ENCODE measurements around the gene FANCC. TPM values are rescaled to one million over a fixed set of nuclear protein-coding genes. Genes with fewer than 3 reads are reported as not detected.

The FANCC gene
- total RNA-seq, 1 donor from 2014 or later = 7.9 TPM

GRCh38 chr9:95129476-95130291, 187.8 kb downstream of the FANCC start:
- H2AFZ ChIP-seq (ENCODE audit: low read depth, low read length) = no peak overlapping the region
- H3K9me3 ChIP-seq (ENCODE audit: insufficient read depth, low read depth, low read length) = no peaks in the 10 kb centered on the region
- FAIRE-seq (no peak), DNase-seq (ENCODE audit: low read depth) (no peak)
- H3K36me3 Mint-ChIP-seq (ENCODE audit: low read depth, unreplicated experiment) = no peaks in the 10 kb centered on the region
- H3K9me3 Mint-ChIP-seq (ENCODE audit: unreplicated experiment) = no peaks in the 10 kb centered on the region
- TF ChIP-seq EZH2 (IDR thresholded peaks at IDR 0.05; ENCODE audit: insufficient read depth, low read length) = no peak
- TF ChIP-seq, protein P1, sequence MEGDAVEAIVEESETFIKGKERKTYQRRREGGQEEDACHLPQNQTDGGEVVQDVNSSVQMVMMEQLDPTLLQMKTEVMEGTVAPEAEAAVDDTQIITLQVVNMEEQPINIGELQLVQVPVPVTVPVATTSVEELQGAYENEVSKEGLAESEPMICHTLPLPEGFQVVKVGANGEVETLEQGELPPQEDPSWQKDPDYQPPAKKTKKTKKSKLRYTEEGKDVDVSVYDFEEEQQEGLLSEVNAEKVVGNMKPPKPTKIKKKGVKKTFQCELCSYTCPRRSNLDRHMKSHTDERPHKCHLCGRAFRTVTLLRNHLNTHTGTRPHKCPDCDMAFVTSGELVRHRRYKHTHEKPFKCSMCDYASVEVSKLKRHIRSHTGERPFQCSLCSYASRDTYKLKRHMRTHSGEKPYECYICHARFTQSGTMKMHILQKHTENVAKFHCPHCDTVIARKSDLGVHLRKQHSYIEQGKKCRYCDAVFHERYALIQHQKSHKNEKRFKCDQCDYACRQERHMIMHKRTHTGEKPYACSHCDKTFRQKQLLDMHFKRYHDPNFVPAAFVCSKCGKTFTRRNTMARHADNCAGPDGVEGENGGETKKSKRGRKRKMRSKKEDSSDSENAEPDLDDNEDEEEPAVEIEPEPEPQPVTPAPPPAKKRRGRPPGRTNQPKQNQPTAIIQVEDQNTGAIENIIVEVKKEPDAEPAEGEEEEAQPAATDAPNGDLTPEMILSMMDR (IDR thresholded peaks at IDR 0.05; ENCODE audit: insufficient read depth, low read depth, low read length) = no peak
- H3K27me3 Mint-ChIP-seq (ENCODE audit: low read depth, unreplicated experiment) = no peaks in the 10 kb centered on the region
- H3K9ac ChIP-seq (ENCODE audit: low read length) = no peak overlapping the region
- H3K4me3 ChIP-seq (ENCODE audit: insufficient read depth, low read depth, low read length) = no peak overlapping the region
- H3K4me2 ChIP-seq (ENCODE audit: low read length) = no peak overlapping the region
- H3K4me1 Mint-ChIP-seq (ENCODE audit: low read depth, unreplicated experiment) = peaks cover 18% of the 10 kb centered on the region
- peak overlapping the region; percentile 21 for H3K27ac Mint-ChIP-seq (ENCODE audit: unreplicated experiment)
- H3K27me3 ChIP-seq (ENCODE audit: insufficient read depth, low read length) = no peaks in the 10 kb centered on the region
- no peak overlapping the region for H3K27ac ChIP-seq (ENCODE audit: low read depth, low read length)
- no peak overlapping the region for H3K4me3 Mint-ChIP-seq (ENCODE audit: unreplicated experiment)
- H4K20me1 ChIP-seq (ENCODE audit: insufficient read depth, low read length) = no peaks in the 10 kb centered on the region
- H3K4me1 ChIP-seq (ENCODE audit: insufficient read depth, low read length) = no peaks in the 10 kb centered on the region
- H3K79me2 ChIP-seq (ENCODE audit: insufficient read depth, low read length) = no peaks in the 10 kb centered on the region
- no peaks in the 10 kb centered on the region for H3K36me3 ChIP-seq (ENCODE audit: insufficient read depth, low read length)

DNA sequence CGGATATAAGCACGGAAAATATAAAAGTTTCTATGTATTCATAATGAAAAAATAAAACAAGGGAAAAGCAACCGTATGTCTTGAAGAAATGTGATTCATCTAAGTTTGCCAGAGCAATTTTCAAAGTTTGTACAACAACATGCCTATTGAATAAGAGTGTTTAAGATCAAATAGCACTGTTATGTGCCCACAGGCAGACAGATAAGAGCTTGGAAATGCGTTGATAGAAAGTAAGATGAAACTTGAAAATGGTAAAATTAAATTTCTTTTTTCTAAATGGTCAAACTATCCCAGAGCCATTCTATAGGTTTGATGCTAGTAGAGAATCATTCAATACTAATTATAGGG, 189.4 kb downstream of the FANCC start:
- no peak overlapping the region for H3K4me2 ChIP-seq (ENCODE audit: low read length)
- H3K4me1 Mint-ChIP-seq (ENCODE audit: low read depth, unreplicated experiment) = peaks cover 15% of the 10 kb centered on the region
- no peaks in the 10 kb centered on the region for H4K20me1 ChIP-seq (ENCODE audit: insufficient read depth, low read length)
- no peaks in the 10 kb centered on the region for H3K36me3 Mint-ChIP-seq (ENCODE audit: low read depth, unreplicated experiment)
- H3K9me3 Mint-ChIP-seq (ENCODE audit: unreplicated experiment) = no peaks in the 10 kb centered on the region
- H3K27me3 Mint-ChIP-seq (ENCODE audit: low read depth, unreplicated experiment) = no peaks in the 10 kb centered on the region
- no peaks in the 10 kb centered on the region for H3K27me3 ChIP-seq (ENCODE audit: insufficient read depth, low read length)
- FAIRE-seq (no peak), DNase-seq (ENCODE audit: low read depth) (no peak)
- H3K27ac Mint-ChIP-seq (ENCODE audit: unreplicated experiment) = no peak overlapping the region
- H3K9me3 ChIP-seq (ENCODE audit: insufficient read depth, low read depth, low read length) = no peaks in the 10 kb centered on the region
- H3K27ac ChIP-seq (ENCODE audit: low read depth, low read length) = no peak overlapping the region
- H3K79me2 ChIP-seq (ENCODE audit: insufficient read depth, low read length) = no peaks in the 10 kb centered on the region
- H3K4me3 ChIP-seq (ENCODE audit: insufficient read depth, low read depth, low read length) = no peak overlapping the region
- H3K9ac ChIP-seq (ENCODE audit: low read length) = no peak overlapping the region
- H2AFZ ChIP-seq (ENCODE audit: low read depth, low read length) = no peak overlapping the region
- no peak overlapping the region for H3K4me3 Mint-ChIP-seq (ENCODE audit: unreplicated experiment)
- TF ChIP-seq, protein P1 (IDR thresholded peaks at IDR 0.05; ENCODE audit: insufficient read depth, low read depth, low read length) = no peak
- no peak for TF ChIP-seq EZH2 (IDR thresholded peaks at IDR 0.05; ENCODE audit: insufficient read depth, low read length)
- no peaks in the 10 kb centered on the region for H3K4me1 ChIP-seq (ENCODE audit: insufficient read depth, low read length)
- no peaks in the 10 kb centered on the region for H3K36me3 ChIP-seq (ENCODE audit: insufficient read depth, low read length)
